Neural cell (in vitro differentiated cells): Measurements from ENCODE around the gene COL4A2. TPM values are rescaled to one million over a fixed set of nuclear protein-coding genes. Genes with fewer than 3 reads are reported as not detected.

Experiments used
- H2AFZ ChIP-seq: fragments of 200-600, 300-800 bp; sonication (generic), shearing (Covaris generic); 2 replicates; pipeline ENCODE4 v1.6.0; 2014; ENCODE audit warnings: low read depth, mild to moderate bottlenecking, antibody characterized with exemption, low read length, moderate library complexity
- H3F3A ChIP-seq: fragments of 200-600 bp; shearing (Covaris generic); 2 replicates; pipeline ENCODE4 v1.6.1; 2016; ENCODE audit warnings: mild to moderate bottlenecking, moderate library complexity, mixed read lengths, antibody characterized with exemption, low read length; ENCODE audit not compliant: insufficient read depth, poor library complexity, severe bottlenecking
- H3K27ac ChIP-seq: fragments of 200-600, 300-800 bp; sonication (generic), shearing (Covaris generic); 2 replicates; pipeline ENCODE4 v1.5.1; 2014; ENCODE audit warnings: mild to moderate bottlenecking, low read length, moderate library complexity
- H3K27me3 ChIP-seq: fragments of 300-800, 200-600 bp; sonication (generic), shearing (Covaris generic); 2 replicates; pipeline ENCODE4 v1.6.0; 2014; ENCODE audit warnings: mild to moderate bottlenecking, low read depth, low read length, moderate library complexity; ENCODE audit not compliant: insufficient read depth
- H3K36me3 ChIP-seq: fragments of 300-800, 200-600 bp; sonication (generic), shearing (Covaris generic); 2 replicates; pipeline ENCODE4 v1.5.1; 2014; ENCODE audit warnings: mild to moderate bottlenecking, antibody characterized with exemption, low read length, moderate library complexity; ENCODE audit not compliant: insufficient read depth
- H3K4me2 ChIP-seq: fragments of 300-800, 200-600 bp; sonication (generic), shearing (Covaris generic); 2 replicates; pipeline ENCODE4 v1.6.0; 2014; ENCODE audit warnings: mild to moderate bottlenecking, low read length
- H3K4me3 ChIP-seq: fragments of 300-800, 200-600 bp; sonication (generic), shearing (Covaris generic); 2 replicates; pipeline ENCODE4 v1.5.1; 2014; ENCODE audit warnings: mild to moderate bottlenecking, low read length, moderate library complexity
- H3K79me2 ChIP-seq: fragments of 200-600 bp; shearing (Covaris generic); replicated peaks from 2 replicates; pipeline ENCODE4 v1.6.0; 2014; ENCODE audit warnings: mild to moderate bottlenecking, low read length, moderate library complexity; ENCODE audit not compliant: insufficient read depth
- H3K9ac ChIP-seq: fragments of 300-800, 200-600 bp; sonication (generic), shearing (Covaris generic); 2 replicates; pipeline ENCODE4 v1.6.1; 2016; ENCODE audit warnings: mild to moderate bottlenecking, low read length, mixed read lengths
- H3K9me2 ChIP-seq: fragments of 200-600 bp; shearing (Covaris generic); 2 replicates; pipeline ENCODE4 v1.6.1; 2016; ENCODE audit warnings: mild to moderate bottlenecking, low read length, mixed read lengths; ENCODE audit not compliant: insufficient read depth
- H3K9me3 ChIP-seq: fragments of 200-600, 300-800 bp; sonication (generic), shearing (Covaris generic); 2 replicates; pipeline ENCODE4 v1.6.1; 2016; ENCODE audit warnings: mild to moderate bottlenecking, mixed run types, low read length, moderate library complexity, mixed read lengths
- H4K20me1 ChIP-seq: fragments of 200-600 bp; shearing (Covaris generic); 2 replicates; pipeline ENCODE4 v1.6.1; 2016; ENCODE audit warnings: mild to moderate bottlenecking, mixed run types; ENCODE audit not compliant: insufficient read depth
- CTCF ChIP-seq: fragments of 450-650 bp; IDR thresholded peaks from 2 replicates; pipeline ENCODE4 v1.5.1; 2014; ENCODE audit warnings: antibody characterized with exemption, mild to moderate bottlenecking, moderate library complexity; ENCODE audit not compliant: poor library complexity, severe bottlenecking
- EP300 ChIP-seq: fragments of 450-650 bp; conservative IDR thresholded peaks from 2 replicates; pipeline ENCODE4 v1.6.1; 2014; ENCODE audit warnings: antibody characterized with exemption, mild to moderate bottlenecking, moderate library complexity; ENCODE audit not compliant: poor library complexity, severe bottlenecking
- EZH2 ChIP-seq: fragments of 200-600, 300-800 bp; shearing (Covaris generic), sonication (generic); IDR thresholded peaks from 2 replicates; pipeline ENCODE4 v1.6.1; 2014; ENCODE audit warnings: antibody characterized with exemption, low read length, borderline replicate concordance, mild to moderate bottlenecking; ENCODE audit not compliant: insufficient read depth, poor library complexity, severe bottlenecking
- MXI1 ChIP-seq: fragments of 450-650 bp; conservative IDR thresholded peaks from 2 replicates; pipeline ENCODE4 v1.6.1; 2014; ENCODE audit warnings: antibody characterized with exemption, mild to moderate bottlenecking; ENCODE audit not compliant: poor library complexity, severe bottlenecking
- POLR2AphosphoS5 ChIP-seq: IDR thresholded peaks from 2 replicates; pipeline ENCODE4 v1.6.1; 2012
- RAD21 ChIP-seq: fragments of 450-650 bp; conservative IDR thresholded peaks from 2 replicates; pipeline ENCODE4 v1.6.1; 2014; ENCODE audit warnings: antibody characterized with exemption, mild to moderate bottlenecking, moderate library complexity
- SMC3 ChIP-seq: fragments of 450-650 bp; conservative IDR thresholded peaks from 2 replicates; pipeline ENCODE4 v1.6.1; 2014; ENCODE audit warnings: antibody characterized with exemption, mild to moderate bottlenecking, moderate library complexity; ENCODE audit not compliant: poor library complexity
- TAF1 ChIP-seq: IDR thresholded peaks from 2 replicates; pipeline ENCODE4 v1.6.1; 2012; ENCODE audit warnings: low read depth
- polyA plus RNA-seq: library from polyadenylated mRNA; depleted of rRNA; stranded (reverse); fragments of >200 nt; gene quantifications from 2 replicates; pipeline ENCODE4 v1.2.3, GENCODE V29; 2014
- TF ChIP-seq, protein P1 (sequence below): IDR thresholded peaks from 2 replicates; pipeline ENCODE4 v1.6.1; 2012; ENCODE audit warnings: borderline replicate concordance

The COL4A2 gene
- polyA plus RNA-seq, 1 donor from 2014 or later = 30.8 TPM

DNA sequence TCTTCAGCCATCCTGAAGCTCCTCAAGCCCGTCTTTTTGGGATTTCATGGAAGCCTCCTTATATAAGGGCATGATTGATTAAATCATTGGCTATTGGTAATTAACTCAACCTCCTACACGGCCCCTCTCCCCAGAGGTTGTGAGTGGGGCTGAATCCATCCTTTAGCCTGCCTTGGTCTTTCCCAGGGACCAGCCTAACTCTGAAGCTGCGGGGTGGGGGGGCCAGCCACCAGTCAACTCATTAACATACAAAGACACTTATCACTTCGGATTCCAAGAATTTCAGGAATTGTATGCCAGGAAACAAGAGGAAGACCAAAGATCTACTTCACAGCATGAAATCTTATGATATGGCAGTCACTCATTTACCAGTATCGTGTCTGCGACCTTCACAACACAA is 10.1 kb upstream of the COL4A2 start:
- no peaks in the 10 kb centered on the region for H3K9me2 ChIP-seq
- H3K36me3 ChIP-seq = no peaks in the 10 kb centered on the region
- H3F3A ChIP-seq = no peaks in the 10 kb centered on the region
- no peaks in the 10 kb centered on the region for H3K9me3 ChIP-seq
- H3K27me3 ChIP-seq = no peaks in the 10 kb centered on the region
- H3K4me3 ChIP-seq = no peak overlapping the region
- no peak for TF ChIP-seq RAD21
- TF ChIP-seq EZH2 = no peak
- TF ChIP-seq EP300 = no peak
- no peak for TF ChIP-seq SMC3
- TF ChIP-seq, protein P1, sequence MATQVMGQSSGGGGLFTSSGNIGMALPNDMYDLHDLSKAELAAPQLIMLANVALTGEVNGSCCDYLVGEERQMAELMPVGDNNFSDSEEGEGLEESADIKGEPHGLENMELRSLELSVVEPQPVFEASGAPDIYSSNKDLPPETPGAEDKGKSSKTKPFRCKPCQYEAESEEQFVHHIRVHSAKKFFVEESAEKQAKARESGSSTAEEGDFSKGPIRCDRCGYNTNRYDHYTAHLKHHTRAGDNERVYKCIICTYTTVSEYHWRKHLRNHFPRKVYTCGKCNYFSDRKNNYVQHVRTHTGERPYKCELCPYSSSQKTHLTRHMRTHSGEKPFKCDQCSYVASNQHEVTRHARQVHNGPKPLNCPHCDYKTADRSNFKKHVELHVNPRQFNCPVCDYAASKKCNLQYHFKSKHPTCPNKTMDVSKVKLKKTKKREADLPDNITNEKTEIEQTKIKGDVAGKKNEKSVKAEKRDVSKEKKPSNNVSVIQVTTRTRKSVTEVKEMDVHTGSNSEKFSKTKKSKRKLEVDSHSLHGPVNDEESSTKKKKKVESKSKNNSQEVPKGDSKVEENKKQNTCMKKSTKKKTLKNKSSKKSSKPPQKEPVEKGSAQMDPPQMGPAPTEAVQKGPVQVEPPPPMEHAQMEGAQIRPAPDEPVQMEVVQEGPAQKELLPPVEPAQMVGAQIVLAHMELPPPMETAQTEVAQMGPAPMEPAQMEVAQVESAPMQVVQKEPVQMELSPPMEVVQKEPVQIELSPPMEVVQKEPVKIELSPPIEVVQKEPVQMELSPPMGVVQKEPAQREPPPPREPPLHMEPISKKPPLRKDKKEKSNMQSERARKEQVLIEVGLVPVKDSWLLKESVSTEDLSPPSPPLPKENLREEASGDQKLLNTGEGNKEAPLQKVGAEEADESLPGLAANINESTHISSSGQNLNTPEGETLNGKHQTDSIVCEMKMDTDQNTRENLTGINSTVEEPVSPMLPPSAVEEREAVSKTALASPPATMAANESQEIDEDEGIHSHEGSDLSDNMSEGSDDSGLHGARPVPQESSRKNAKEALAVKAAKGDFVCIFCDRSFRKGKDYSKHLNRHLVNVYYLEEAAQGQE = no peak
- no peak for TF ChIP-seq POLR2AphosphoS5
- no peak for TF ChIP-seq TAF1
- no peak for TF ChIP-seq MXI1
- no peak for TF ChIP-seq CTCF
- no peak overlapping the region for H2AFZ ChIP-seq
- H3K79me2 ChIP-seq = no peaks in the 10 kb centered on the region
- no peak overlapping the region for H3K9ac ChIP-seq
- H3K27ac ChIP-seq = no peak overlapping the region
- no peak overlapping the region for H3K4me2 ChIP-seq
- H4K20me1 ChIP-seq = no peaks in the 10 kb centered on the region

- Histone ChIP-seq H3K27me3 (no peaks in the 10 kb centered on the region), H3K4me3 (no peak overlapping the region), H2AFZ (no peak overlapping the region), H3K4me2 (no peak overlapping the region), H3K27ac (no peak overlapping the region), H4K20me1 (no peaks in the 10 kb centered on the region), H3K9me3 (no peaks in the 10 kb centered on the region), H3F3A (no peaks in the 10 kb centered on the region), H3K9me2 (no peaks in the 10 kb centered on the region), H3K79me2 (no peaks in the 10 kb centered on the region), H3K9ac (no peak overlapping the region), H3K36me3 (no peaks in the 10 kb centered on the region)
- TF ChIP-seq CTCF (no peak), EP300 (no peak), MXI1 (no peak), RAD21 (no peak), SMC3 (no peak), POLR2AphosphoS5 (no peak), EZH2 (no peak), TAF1 (no peak)
- TF ChIP-seq, protein P1 = no peak
Measured at GRCh38 chr13:110297766-110298504, 9.1 kb upstream of the COL4A2 start.
